WTC11 (cell line): Measurements from ENCODE around the gene KCNK7. TPM values are rescaled to one million over a fixed set of nuclear protein-coding genes. Genes with fewer than 3 reads are reported as not detected.

Experiments used
- ATAC-seq: fragments of 200-7000 bp; cut with Tn5 transposase; 2 replicates; pipeline ENCODE4 v1.10.0; 2021; ENCODE audit warnings: mild to moderate bottlenecking, moderate library complexity
- CTCF ChIA-PET: fragments of 300-600 bp; sonication (Branson Sonifier 250); formaldehyde crosslinking; loops from one replicate; lab custom pipeline; 2021; ENCODE audit warnings: antibody characterized with exemption; lab: Charles Lee
- POLR2A ChIA-PET: fragments of 350-600 bp; sonication (Branson Sonifier 250); formaldehyde crosslinking; loops from one replicate; lab custom pipeline; 2021; ENCODE audit warnings: antibody characterized with exemption; lab: Charles Lee
- DNase-seq: peaks from one replicate; pipeline ENCODE4 v3.0.0; 2021; ENCODE audit warnings: low spot score
- H3K27ac Mint-ChIP-seq: 2 replicates; pipeline ENCODE4 v1.8.0; 2021; ENCODE audit warnings: mixed read lengths
- H3K27me3 Mint-ChIP-seq: 2 replicates; pipeline ENCODE4 v1.8.0; 2021; ENCODE audit warnings: low read depth, mild to moderate bottlenecking, moderate library complexity, mixed read lengths
- H3K36me3 Mint-ChIP-seq: 2 replicates; pipeline ENCODE4 v1.8.0; 2021; ENCODE audit warnings: mixed read lengths
- H3K4me1 Mint-ChIP-seq: 2 replicates; pipeline ENCODE4 v1.8.0; 2022; ENCODE audit warnings: mixed read lengths
- H3K4me3 Mint-ChIP-seq: 2 replicates; pipeline ENCODE4 v1.8.0; 2021; ENCODE audit warnings: mild to moderate bottlenecking, moderate library complexity, mixed read lengths
- H3K9me3 Mint-ChIP-seq: 2 replicates; pipeline ENCODE4 v1.8.0; 2021; ENCODE audit warnings: mixed read lengths
- AR ChIP-seq: fragments of 250-450 bp; sonication (Bioruptor Pico); IDR thresholded peaks from 2 replicates; pipeline ENCODE4 v1.9.0; 2021; ENCODE audit warnings: mild to moderate bottlenecking
- ATF6 ChIP-seq: sonication (generic); formaldehyde crosslinking; IDR thresholded peaks from 2 replicates; pipeline ENCODE4 v1.8.1; 2023; ENCODE audit warnings: mild to moderate bottlenecking, missing genetic modification reagents
- CREB1 ChIP-seq: sonication (generic); formaldehyde crosslinking; IDR thresholded peaks from 2 replicates; pipeline ENCODE4 v1.8.0; 2023; ENCODE audit warnings: mild to moderate bottlenecking, missing genetic modification reagents
- EMX1 ChIP-seq: fragments of 250-450 bp; sonication (Bioruptor Pico); IDR thresholded peaks from 2 replicates; pipeline ENCODE4 v1.8.0; 2021; ENCODE audit warnings: mild to moderate bottlenecking
- FOXK1 ChIP-seq: sonication (generic); formaldehyde crosslinking; IDR thresholded peaks from 2 replicates; pipeline ENCODE4 v1.8.0; 2022; ENCODE audit warnings: mild to moderate bottlenecking, moderate library complexity, missing genetic modification reagents
- IRF1 ChIP-seq: sonication (generic); formaldehyde crosslinking; IDR thresholded peaks from 2 replicates; pipeline ENCODE4 v1.8.0; 2023; ENCODE audit warnings: missing genetic modification reagents
- JUN ChIP-seq: sonication (generic); formaldehyde crosslinking; IDR thresholded peaks from 2 replicates; pipeline ENCODE4 v1.8.0; 2023; ENCODE audit warnings: mild to moderate bottlenecking, missing genetic modification reagents
- MYBL2 ChIP-seq: sonication (generic); formaldehyde crosslinking; IDR thresholded peaks from 2 replicates; pipeline ENCODE4 v1.8.1; 2023; ENCODE audit warnings: mild to moderate bottlenecking, moderate library complexity, missing genetic modification reagents
- NFATC4 ChIP-seq: fragments of 250-450 bp; sonication (Bioruptor Pico); IDR thresholded peaks from 2 replicates; pipeline ENCODE4 v1.9.0; 2021; ENCODE audit warnings: mild to moderate bottlenecking
- NR2C2 ChIP-seq: sonication (generic); formaldehyde crosslinking; IDR thresholded peaks from 2 replicates; pipeline ENCODE4 v1.8.0; 2022; ENCODE audit warnings: mild to moderate bottlenecking, missing genetic modification reagents
- OVOL2 ChIP-seq: fragments of 250-450 bp; sonication (Bioruptor Pico); IDR thresholded peaks from 2 replicates; pipeline ENCODE4 v1.9.0; 2021; ENCODE audit warnings: mild to moderate bottlenecking, borderline replicate concordance
- PRRX2 ChIP-seq: fragments of 250-450 bp; sonication (Bioruptor Pico); IDR thresholded peaks from 2 replicates; pipeline ENCODE4 v1.8.0; 2021; ENCODE audit warnings: mild to moderate bottlenecking
- SMAD3 ChIP-seq: sonication (generic); formaldehyde crosslinking; IDR thresholded peaks from 2 replicates; pipeline ENCODE4 v1.8.0; 2022; ENCODE audit warnings: missing genetic modification reagents, mild to moderate bottlenecking, borderline replicate concordance
- ZMAT4 ChIP-seq: fragments of 250-450 bp; sonication (Bioruptor Pico); IDR thresholded peaks from 2 replicates; pipeline ENCODE4 v1.9.0; 2021; ENCODE audit warnings: mild to moderate bottlenecking
- ZNF138 ChIP-seq: sonication (generic); formaldehyde crosslinking; conservative IDR thresholded peaks from 2 replicates; pipeline ENCODE4 v1.8.1; 2022; ENCODE audit warnings: mild to moderate bottlenecking, moderate library complexity, missing genetic modification reagents
- ZNF232 ChIP-seq: sonication (generic); formaldehyde crosslinking; IDR thresholded peaks from 2 replicates; pipeline ENCODE4 v1.8.0; 2022; ENCODE audit warnings: mild to moderate bottlenecking, missing genetic modification reagents
- ZNF317 ChIP-seq: sonication (generic); formaldehyde crosslinking; IDR thresholded peaks from 2 replicates; pipeline ENCODE4 v1.8.1; 2023; ENCODE audit warnings: low read depth, mild to moderate bottlenecking, moderate library complexity, missing genetic modification reagents, borderline replicate concordance
- ZNF423 ChIP-seq: fragments of 250-450 bp; sonication (Bioruptor Pico); IDR thresholded peaks from 2 replicates; pipeline ENCODE4 v2.1.2; 2022; ENCODE audit warnings: mild to moderate bottlenecking, moderate library complexity
- ZSCAN18 ChIP-seq: fragments of 250-450 bp; sonication (Bioruptor Pico); IDR thresholded peaks from 2 replicates; pipeline ENCODE4 v2.1.2; 2022; ENCODE audit warnings: mild to moderate bottlenecking, moderate library complexity
- total RNA-seq: library from RNA; stranded (reverse); gene quantifications from 3 replicates; pipeline ENCODE4 v1.2.3, GENCODE V29; 2021

Gene KCNK7
- total RNA-seq, 1 experiment from 2014 or later: 1.4 TPM

- H3K36me3 Mint-ChIP-seq: peaks cover 18% of the 10 kb centered on the region
- TF ChIP-seq ATF6 (CRISPR knock-in tag): no peak
- ChIA-PET POLR2A (no interaction called here), CTCF (no interaction called here)
- no peak overlapping the region for H3K27ac Mint-ChIP-seq
- DNase-seq: no peak
- no peaks in the 10 kb centered on the region for H3K9me3 Mint-ChIP-seq
- H3K4me3 Mint-ChIP-seq: no peak overlapping the region
- no peaks in the 10 kb centered on the region for H3K27me3 Mint-ChIP-seq
- ATAC-seq: no peak
- H3K4me1 Mint-ChIP-seq: peaks cover 16% of the 10 kb centered on the region
These were observed 38.5 kb upstream of the KCNK7 start for GRCh38 chr11:65634109-65634436.

GRCh38 chr11:65633390-65634108 is 37.9 kb upstream of the KCNK7 start:
- Mint-ChIP-seq H3K27ac (no peak overlapping the region), H3K9me3 (no peaks in the 10 kb centered on the region), H3K36me3 (peaks cover 18% of the 10 kb centered on the region), H3K27me3 (no peaks in the 10 kb centered on the region), H3K4me3 (no peak overlapping the region), H3K4me1 (peaks cover 11% of the 10 kb centered on the region)
- ATAC-seq: no peak
- ChIA-PET CTCF (interaction anchor here (1.4 kb wide), 1 partner anchor 8 kb away, joined by 3 read pairs; no protein-coding TSS in a partner anchor), POLR2A (interaction anchor here (0.9 kb wide), 1 partner anchor 226 kb away, joined by 3 read pairs; the partner anchor contains the start of gene MUS81)
- TF ChIP-seq ZNF232 (CRISPR knock-in tag) (no peak), MYBL2 (no peak), ZNF423 (CRISPR knock-in tag) (no peak)
- no peak for DNase-seq

GRCh38 chr11:65630215-65630614 is 34.6 kb upstream of the KCNK7 start:
- POLR2A ChIA-PET: no interaction called here
- no peak for ATAC-seq

GRCh38 chr11:65629579-65629978 is 34.0 kb upstream of the KCNK7 start:
- DNase-seq (no peak), ATAC-seq (no peak)
- H3K4me3 Mint-ChIP-seq: no peak overlapping the region
- H3K27me3 Mint-ChIP-seq: no peaks in the 10 kb centered on the region
- CTCF ChIA-PET: no interaction called here
- H3K4me1 Mint-ChIP-seq: no peaks in the 10 kb centered on the region
- H3K36me3 Mint-ChIP-seq: peaks cover 17% of the 10 kb centered on the region
- no peak overlapping the region for H3K27ac Mint-ChIP-seq
- TF ChIP-seq OVOL2 (no peak), AR (CRISPR knock-in tag) (no peak), IRF1 (CRISPR knock-in tag) (no peak), ZNF317 (CRISPR knock-in tag) (no peak), JUN (no peak), CREB1 (CRISPR knock-in tag) (no peak), FOXK1 (no peak), EMX1 (CRISPR knock-in tag) (no peak), SMAD3 (no peak), NFATC4 (no peak), ZMAT4 (CRISPR knock-in tag) (no peak), NR2C2 (CRISPR knock-in tag) (no peak), ZNF138 (CRISPR knock-in tag) (no peak)
- no peaks in the 10 kb centered on the region for H3K9me3 Mint-ChIP-seq
- POLR2A ChIA-PET: no interaction called here

More at GRCh38 chr11:65630215-65630614, 34.6 kb upstream of the KCNK7 start:
- Mint-ChIP-seq H3K4me1 (no peaks in the 10 kb centered on the region), H3K36me3 (peaks cover 23% of the 10 kb centered on the region), H3K4me3 (no peak overlapping the region), H3K27ac (no peak overlapping the region), H3K27me3 (no peaks in the 10 kb centered on the region), H3K9me3 (no peaks in the 10 kb centered on the region)
- CTCF ChIA-PET: no interaction called here
- TF ChIP-seq ZSCAN18: no peak
- no peak for TF ChIP-seq PRRX2 (CRISPR knock-in tag)
- no peak for DNase-seq
